GM19455 (cell line): ENCODE data around the gene YEATS2.
A peak's percentile ranks its signal among the peaks of the same experiment; 100 is the strongest.
"Not testable (repeated sequence)": the region's sequence is repeated elsewhere in the genome, so short reads cannot be mapped to it uniquely, and the experiment has no call there.

Source experiments
- ATAC-seq: cut with Tn5 transposase; IDR thresholded peaks from one replicate; pipeline ENCODE4 v1.9.1; 2021; ENCODE audit not compliant: unreplicated experiment

Gene YEATS2

GRCh38 chr3:183711516-183711915 is 13.9 kb downstream of the YEATS2 start:
- ATAC-seq: no peak

GRCh38 chr3:183714622-183715021 is 17.0 kb downstream of the YEATS2 start:
- ATAC-seq: no peak

- no peak for ATAC-seq
Observed at GRCh38 chr3:183718012-183718411, 20.4 kb downstream of the YEATS2 start.

- no peak for ATAC-seq
Observed at GRCh38 chr3:183725387-183725786, 27.8 kb downstream of the YEATS2 start.

GRCh38 chr3:183728204-183728603 is 30.6 kb downstream of the YEATS2 start:
- ATAC-seq: no peak

GRCh38 chr3:183730361-183730760 is 32.8 kb downstream of the YEATS2 start:
- no peak for ATAC-seq

- no peak for ATAC-seq
Observed at GRCh38 chr3:183731611-183732010, 34.0 kb downstream of the YEATS2 start.

GRCh38 chr3:183733553-183733952 is 36.0 kb downstream of the YEATS2 start:
- ATAC-seq: no peak

GRCh38 chr3:183734750-183735494 is 37.3 kb downstream of the YEATS2 start:
- ATAC-seq: no peak

- no peak for ATAC-seq
Observed at GRCh38 chr3:183737116-183737515, 39.5 kb downstream of the YEATS2 start.

- not testable (repeated sequence) for ATAC-seq
Observed at GRCh38 chr3:183740154-183740553, 42.6 kb downstream of the YEATS2 start.

- no peak for ATAC-seq
Observed at GRCh38 chr3:183743231-183743630, 45.6 kb downstream of the YEATS2 start.

GRCh38 chr3:183745300-183746098 is 47.9 kb downstream of the YEATS2 start:
- ATAC-seq: no peak

GRCh38 chr3:183754052-183754451 is 56.5 kb downstream of the YEATS2 start:
- no peak for ATAC-seq

GRCh38 chr3:183762304-183762703 is 64.7 kb downstream of the YEATS2 start:
- no peak for ATAC-seq

- ATAC-seq: no peak
Observed at GRCh38 chr3:183764847-183765731, 67.5 kb downstream of the YEATS2 start.

GRCh38 chr3:183766107-183766506 is 68.5 kb downstream of the YEATS2 start:
- ATAC-seq: no peak

- peak; percentile 82 for ATAC-seq
Observed at GRCh38 chr3:183766745-183767606, 69.4 kb downstream of the YEATS2 start.

GRCh38 chr3:183768114-183768513 is 70.5 kb downstream of the YEATS2 start:
- no peak for ATAC-seq

GRCh38 chr3:183769453-183769852 is 71.9 kb downstream of the YEATS2 start:
- ATAC-seq: no peak
